Activated CD8-positive, alpha-beta T cell treated with anti-CD3 and anti-CD28 coated beads for 36 hours (primary cell): ENCODE measurements around the gene CDK11B. TPM values are rescaled to one million over a fixed set of nuclear protein-coding genes. Genes with fewer than 3 reads are reported as not detected.

ENCODE experiments used
- ATAC-seq: fragments of 200-7000 bp; cut with Tn5 transposase; one replicate; pipeline ENCODE4 v1.10.0; 2021; ENCODE audit warnings: mild to moderate bottlenecking, moderate library complexity
- CTCF ChIA-PET: fragments of 350-600 bp; sonication (Branson Sonifier 250); formaldehyde crosslinking; loops from one replicate; lab custom pipeline; 2021; ENCODE audit warnings: antibody characterized with exemption; lab: Charles Lee
- POLR2A ChIA-PET: fragments of 350-600 bp; sonication (Branson Sonifier 250); formaldehyde crosslinking; loops from one replicate; lab custom pipeline; 2021; ENCODE audit warnings: antibody characterized with exemption; lab: Charles Lee
- DNase-seq: peaks from one replicate; pipeline ENCODE4 v3.0.0-alpha.2; 2020
- H3K27ac Mint-ChIP-seq: one replicate; pipeline ENCODE4 v1.8.0; 2021; ENCODE audit warnings: mild to moderate bottlenecking, mixed read lengths
- H3K27me3 Mint-ChIP-seq: one replicate; pipeline ENCODE4 v1.8.0; 2021; ENCODE audit warnings: mixed read lengths
- H3K36me3 Mint-ChIP-seq: one replicate; pipeline ENCODE4 v1.8.0; 2021; ENCODE audit warnings: low read depth, mixed read lengths
- H3K4me1 Mint-ChIP-seq: one replicate; pipeline ENCODE4 v1.8.0; 2021; ENCODE audit warnings: low read depth, mixed read lengths
- H3K4me3 Mint-ChIP-seq: one replicate; pipeline ENCODE4 v1.8.0; 2021; ENCODE audit warnings: mild to moderate bottlenecking, moderate library complexity, mixed read lengths
- H3K9me3 Mint-ChIP-seq: one replicate; pipeline ENCODE4 v1.8.0; 2021; ENCODE audit warnings: mixed read lengths
- CTCF ChIP-seq: fragments of 200-600 bp; IDR thresholded peaks from one replicate; pipeline ENCODE4 v1.8.0; 2022; ENCODE audit warnings: antibody characterized with exemption, mild to moderate bottlenecking
- intact Hi-C: fragments of 100-400 bp; cut with micrococcal nuclease; formaldehyde crosslinking; loops from one replicate; pipeline ENCODE4 v1.10.0; 2022
- total RNA-seq, 2 experiments: library from RNA; stranded (reverse); gene quantifications; one replicate each; pipeline ENCODE4 v1.2.3, GENCODE V29; 2021

Gene CDK11B
- total RNA-seq, 2 experiments from 2014 or later, result 29.4 to 32.0 TPM

DNA sequence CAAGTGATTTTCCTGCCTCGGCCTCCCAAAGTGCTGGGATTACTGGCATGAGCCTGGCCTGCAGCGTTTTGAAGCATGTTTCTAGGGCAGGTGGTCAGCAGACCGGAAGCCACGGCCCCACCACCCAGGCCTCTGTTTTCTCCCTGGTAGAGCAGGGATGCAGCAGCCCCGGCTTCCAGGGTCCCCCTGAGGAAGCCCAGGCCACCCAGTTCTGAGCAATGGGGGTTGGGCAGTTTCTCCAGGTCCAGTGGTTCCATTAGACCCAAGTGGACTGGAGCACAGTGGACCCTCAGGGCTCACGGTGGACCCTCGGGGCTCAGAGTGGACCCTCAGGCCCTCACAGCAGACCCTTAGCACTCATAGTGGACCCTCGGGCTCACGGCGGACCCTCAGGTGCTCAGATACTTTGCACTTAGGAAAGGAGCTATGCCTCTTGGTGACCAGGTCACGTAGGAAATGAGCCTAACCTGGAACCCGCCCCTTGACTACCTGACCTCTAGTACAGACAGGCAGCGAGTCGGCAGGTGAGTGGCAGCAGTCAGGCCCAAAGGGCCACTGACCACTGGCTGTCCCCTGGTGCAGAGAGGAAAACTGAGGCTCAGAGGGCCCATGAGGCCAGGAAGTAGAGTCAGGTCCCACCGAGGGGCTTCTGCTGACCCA, 54.3 kb downstream of the CDK11B start:
- ATAC-seq (no peak), DNase-seq (no peak)
- Mint-ChIP-seq H3K9me3 (no peaks in the 10 kb centered on the region), H3K27me3 (no peaks in the 10 kb centered on the region), H3K4me1 (peaks cover 13% of the 10 kb centered on the region), H3K36me3 (no peaks in the 10 kb centered on the region), H3K27ac (peak overlapping the region; percentile 52), H3K4me3 (no peak overlapping the region)
- POLR2A ChIA-PET, result interaction anchor here (1.8 to 3.0 kb wide), 2 partner anchors 9 to 25 kb away, joined by 4 to 13 read pairs; no protein-coding TSS in a partner anchor
- intact Hi-C loops, result no loop called here
- TF ChIP-seq CTCF, result no peak
- CTCF ChIA-PET, result no interaction called here

- intact Hi-C loops, result no loop called here
- CTCF ChIA-PET, result no interaction called here
- no peaks in the 10 kb centered on the region for H3K36me3 Mint-ChIP-seq
- no peak for TF ChIP-seq CTCF
- H3K9me3 Mint-ChIP-seq, result no peaks in the 10 kb centered on the region
- DNase-seq (no peak), ATAC-seq (no peak)
- H3K27me3 Mint-ChIP-seq, result peaks cover 5% of the 10 kb centered on the region
- H3K4me1 Mint-ChIP-seq, result peaks cover 17% of the 10 kb centered on the region
- no peak overlapping the region for H3K4me3 Mint-ChIP-seq
- H3K27ac Mint-ChIP-seq, result no peak overlapping the region
- POLR2A ChIA-PET, result interaction anchor here (1.8 to 3.0 kb wide), 2 partner anchors 10 to 26 kb away, joined by 4 to 13 read pairs; no protein-coding TSS in a partner anchor
These were observed 55.0 kb downstream of the CDK11B start for GRCh38 chr1:1603671-1604373.

GRCh38 chr1:1602968-1603506, 55.8 kb downstream of the CDK11B start:
- ChIA-PET CTCF (interaction anchor here (0.8 to 1.0 kb wide), 2 partner anchors 10 to 17 kb away, joined by 3 read pairs; no protein-coding TSS in a partner anchor), POLR2A (interaction anchor here (1.8 to 3.0 kb wide), 3 partner anchors 11 to 26 kb away, joined by 4 to 13 read pairs (median 6); no protein-coding TSS in a partner anchor)
- TF ChIP-seq CTCF, result no peak
- intact Hi-C loops, result no loop called here
- DNase-seq, result no peak
- H3K4me1 Mint-ChIP-seq, result peaks cover 20% of the 10 kb centered on the region
- H3K9me3 Mint-ChIP-seq, result no peaks in the 10 kb centered on the region
- peaks cover 7% of the 10 kb centered on the region for H3K27me3 Mint-ChIP-seq
- H3K4me3 Mint-ChIP-seq, result no peak overlapping the region
- H3K27ac Mint-ChIP-seq, result no peak overlapping the region
- no peak for ATAC-seq
- no peaks in the 10 kb centered on the region for H3K36me3 Mint-ChIP-seq

DNA sequence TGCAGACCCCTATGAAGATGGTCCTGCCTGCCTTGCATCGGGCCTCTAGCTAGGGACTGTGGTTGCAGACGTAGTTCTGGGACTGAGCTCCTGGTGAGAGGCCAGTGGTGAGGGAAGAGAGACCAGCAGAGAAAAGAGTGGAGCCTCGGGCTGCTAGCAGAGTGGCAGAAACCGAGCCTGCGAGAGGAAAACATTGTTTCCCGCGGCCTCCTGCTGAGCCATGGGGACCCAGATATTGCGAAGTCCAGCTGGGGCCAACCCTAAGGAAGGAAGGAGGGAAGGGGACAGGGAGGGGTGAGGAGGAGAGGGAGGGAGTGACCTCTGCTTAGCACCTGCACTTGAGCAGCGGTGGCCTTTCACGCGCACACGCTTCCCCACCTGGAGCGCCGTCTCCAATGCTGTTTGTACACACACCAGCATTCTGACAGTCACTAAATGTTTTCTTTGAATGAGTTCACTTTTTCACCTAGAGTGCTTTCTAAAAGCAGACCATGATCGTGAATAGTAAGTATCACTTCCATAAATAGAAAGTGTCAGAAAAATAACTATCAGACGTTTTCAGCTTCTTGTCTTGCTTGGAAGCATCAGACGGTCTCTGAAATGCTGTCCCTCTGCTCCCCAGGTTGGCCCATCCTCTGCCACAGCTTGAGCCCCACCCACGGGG, 56.4 kb downstream of the CDK11B start:
- no peak overlapping the region for H3K4me3 Mint-ChIP-seq
- intact Hi-C loops, result no loop called here
- peaks cover 20% of the 10 kb centered on the region for H3K4me1 Mint-ChIP-seq
- ATAC-seq (no peak), DNase-seq (no peak)
- no peak overlapping the region for H3K27ac Mint-ChIP-seq
- H3K36me3 Mint-ChIP-seq, result no peaks in the 10 kb centered on the region
- TF ChIP-seq CTCF, result no peak
- no peaks in the 10 kb centered on the region for H3K9me3 Mint-ChIP-seq
- POLR2A ChIA-PET, result interaction anchor here (0.6 to 3.0 kb wide), 3 partner anchors 11 to 27 kb away, joined by 3 to 13 read pairs (median 6); no protein-coding TSS in a partner anchor
- peaks cover 10% of the 10 kb centered on the region for H3K27me3 Mint-ChIP-seq
- CTCF ChIA-PET, result interaction anchor here (0.8 to 1.0 kb wide), 2 partner anchors 11 to 17 kb away, joined by 3 read pairs; no protein-coding TSS in a partner anchor
